GM06990 (cell line): Measurements from ENCODE around the gene TMEM72.

Experiments used
- DNase-seq: peaks from one replicate; pipeline ENCODE4 v3.0.0-alpha.2; 2011; ENCODE audit not compliant: insufficient read length; ENCODE audit errors: extremely low read depth
- H3K27me3 ChIP-seq: replicated peaks from 2 replicates; pipeline ENCODE4 v1.6.0; 2011; ENCODE audit warnings: low read length; ENCODE audit not compliant: control insufficient read depth, insufficient read depth
- H3K36me3 ChIP-seq: 2 replicates; pipeline ENCODE4 v1.5.1; 2011; ENCODE audit warnings: low read length; ENCODE audit not compliant: control insufficient read depth, insufficient read depth
- H3K4me3 ChIP-seq: replicated peaks from 2 replicates; pipeline ENCODE4 v1.5.1; 2011; ENCODE audit warnings: low read depth, mild to moderate bottlenecking, control low read depth, low read length
- CTCF ChIP-seq: IDR thresholded peaks from 2 replicates; pipeline ENCODE4 v1.5.1; 2011; ENCODE audit warnings: low read length, control low read depth, mild to moderate bottlenecking, inconsistent platforms; ENCODE audit not compliant: insufficient read depth, poor library complexity, severe bottlenecking

TMEM72 gene

GRCh38 chr10:44883593-44884331 lies 27.4 kb upstream of the TMEM72 start:
- no peak overlapping the region for H3K4me3 ChIP-seq
- no peaks in the 10 kb centered on the region for H3K36me3 ChIP-seq
- H3K27me3 ChIP-seq, result no peaks in the 10 kb centered on the region; the same call in none of the 2 replicates
- no peak for DNase-seq
- TF ChIP-seq CTCF, result no peak

GRCh38 chr10:44885710-44886109 lies 25.4 kb upstream of the TMEM72 start:
- TF ChIP-seq CTCF, result no peak
- no peak overlapping the region for H3K4me3 ChIP-seq
- H3K27me3 ChIP-seq, result no peaks in the 10 kb centered on the region; the same call in 1 of the 2 replicates
- no peaks in the 10 kb centered on the region for H3K36me3 ChIP-seq
- no peak for DNase-seq

GRCh38 chr10:44886966-44887365 lies 24.2 kb upstream of the TMEM72 start:
- Histone ChIP-seq H3K4me3 (no peak overlapping the region), H3K27me3 (no peaks in the 10 kb centered on the region; the same call in 1 of the 2 replicates), H3K36me3 (no peaks in the 10 kb centered on the region)
- TF ChIP-seq CTCF, result no peak
- no peak for DNase-seq

- no peak for TF ChIP-seq CTCF
- H3K36me3 ChIP-seq, result no peaks in the 10 kb centered on the region
- H3K27me3 ChIP-seq, result no peaks in the 10 kb centered on the region; the same call in 1 of the 2 replicates
- no peak overlapping the region for H3K4me3 ChIP-seq
- DNase-seq, result no peak
Observed at GRCh38 chr10:44888886-44889285, 22.3 kb upstream of the TMEM72 start.

- TF ChIP-seq CTCF, result no peak
- H3K27me3 ChIP-seq, result no peaks in the 10 kb centered on the region; the same call in 1 of the 2 replicates
- H3K36me3 ChIP-seq, result no peaks in the 10 kb centered on the region
- no peak for DNase-seq
- H3K4me3 ChIP-seq, result no peak overlapping the region
Observed at GRCh38 chr10:44889834-44890233, 21.3 kb upstream of the TMEM72 start.
